GM19324 (cell line): ENCODE results near the gene PTPMT1.
A peak's percentile ranks its signal among the peaks of the same experiment; 100 is the strongest.
"Not testable (repeated sequence)": the region's sequence is repeated elsewhere in the genome, so short reads cannot be mapped to it uniquely, and the experiment has no call there.

Experiments used
- ATAC-seq: cut with Tn5 transposase; IDR thresholded peaks from one replicate; pipeline ENCODE4 v1.9.1; 2021; ENCODE audit warnings: mild to moderate bottlenecking, moderate library complexity; ENCODE audit not compliant: unreplicated experiment, low FRiP score

The PTPMT1 gene

DNA sequence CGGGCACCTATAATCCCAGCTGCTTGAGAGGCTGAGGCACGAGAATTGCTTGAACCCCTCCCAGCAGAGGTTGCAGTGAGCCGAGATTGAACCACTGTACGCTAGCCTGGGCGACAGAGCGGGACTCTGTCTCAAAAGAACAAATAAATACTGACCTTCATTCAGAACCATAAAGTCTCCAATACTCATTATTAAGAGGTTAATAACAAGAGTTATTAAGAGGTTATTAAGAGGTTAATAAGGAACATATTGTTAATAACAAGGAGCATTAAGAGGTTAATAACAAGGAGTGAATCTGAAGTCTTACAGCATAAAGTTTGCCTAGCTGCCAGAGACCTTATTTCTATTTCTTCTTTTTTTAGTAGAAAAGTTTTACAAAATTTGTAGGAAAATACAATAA is 20.1 kb upstream of the PTPMT1 start:
- no peak for ATAC-seq

DNA sequence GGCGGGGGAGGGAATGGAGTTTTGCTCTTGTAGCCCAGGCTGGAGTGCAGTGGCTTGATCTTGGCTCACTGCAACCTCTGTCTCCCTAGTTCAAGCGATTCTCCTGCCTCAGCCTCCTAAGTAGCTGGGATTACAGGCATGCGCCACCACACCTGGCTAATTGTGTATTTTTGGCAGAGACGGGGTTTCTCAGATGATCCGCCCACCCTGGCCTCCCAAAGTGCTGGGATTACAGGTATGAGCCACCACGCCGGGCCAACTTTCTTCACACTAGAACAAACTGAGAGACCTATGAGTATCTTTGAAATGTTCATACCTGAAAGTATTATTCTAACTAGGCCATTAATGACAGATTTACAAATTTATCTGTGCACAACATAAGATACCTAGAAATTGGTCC is 19.1 kb upstream of the PTPMT1 start:
- not testable (repeated sequence) for ATAC-seq

DNA sequence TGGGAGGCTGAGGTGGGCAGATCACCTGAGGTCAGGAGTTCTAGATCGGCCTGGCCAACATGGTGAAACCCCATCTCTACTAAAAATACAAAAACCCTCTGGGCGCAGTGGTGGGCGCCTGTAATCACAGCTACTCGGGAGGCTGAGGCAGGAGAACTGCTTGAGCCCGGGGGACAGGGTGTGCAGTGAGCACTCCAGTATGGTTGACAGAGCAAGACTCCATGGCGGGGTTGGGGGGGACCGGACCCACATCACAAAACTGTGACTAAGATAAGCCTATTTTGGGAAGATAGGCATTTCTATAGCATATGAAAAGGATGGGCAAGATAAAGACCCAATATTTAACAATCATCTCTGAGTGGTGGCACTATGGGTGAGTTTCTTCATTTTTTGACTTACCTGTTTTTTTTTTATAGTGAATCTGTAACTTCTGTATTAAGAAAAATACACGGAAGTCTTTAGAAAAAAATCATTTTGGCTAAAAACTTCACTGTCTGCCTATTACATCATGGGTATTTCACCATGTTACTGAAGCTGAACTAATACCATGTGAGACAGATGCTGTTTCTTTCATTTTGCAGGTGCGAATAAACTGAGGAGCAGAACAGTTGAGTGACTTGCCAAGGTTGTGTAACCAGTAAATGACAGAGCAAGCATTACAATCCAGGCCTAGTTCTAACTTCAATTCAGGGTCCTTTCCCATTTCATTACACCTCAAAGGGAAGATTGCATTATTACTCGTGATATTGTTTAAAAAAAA is 14.9 kb upstream of the PTPMT1 start:
- ATAC-seq, result no peak

DNA sequence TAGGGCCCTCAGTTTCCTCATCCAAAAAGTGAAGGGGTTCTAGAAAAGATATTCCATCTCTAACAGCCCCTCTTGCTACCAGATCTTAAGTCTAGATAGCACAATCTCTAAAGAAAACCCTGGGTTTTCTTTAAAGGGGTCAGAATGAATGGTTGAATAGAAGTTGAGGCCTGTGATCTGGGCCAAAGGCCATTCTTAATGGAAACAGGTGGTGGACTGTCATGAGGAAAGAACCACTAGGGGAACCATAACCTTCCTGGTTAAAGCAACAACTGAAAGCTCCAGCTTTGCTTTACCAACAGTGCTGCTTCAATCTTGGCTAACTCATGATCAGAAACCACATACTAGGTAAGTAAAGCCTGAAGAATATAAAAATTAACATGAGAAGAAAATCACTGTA is 14.3 kb upstream of the PTPMT1 start:
- no peak for ATAC-seq

DNA sequence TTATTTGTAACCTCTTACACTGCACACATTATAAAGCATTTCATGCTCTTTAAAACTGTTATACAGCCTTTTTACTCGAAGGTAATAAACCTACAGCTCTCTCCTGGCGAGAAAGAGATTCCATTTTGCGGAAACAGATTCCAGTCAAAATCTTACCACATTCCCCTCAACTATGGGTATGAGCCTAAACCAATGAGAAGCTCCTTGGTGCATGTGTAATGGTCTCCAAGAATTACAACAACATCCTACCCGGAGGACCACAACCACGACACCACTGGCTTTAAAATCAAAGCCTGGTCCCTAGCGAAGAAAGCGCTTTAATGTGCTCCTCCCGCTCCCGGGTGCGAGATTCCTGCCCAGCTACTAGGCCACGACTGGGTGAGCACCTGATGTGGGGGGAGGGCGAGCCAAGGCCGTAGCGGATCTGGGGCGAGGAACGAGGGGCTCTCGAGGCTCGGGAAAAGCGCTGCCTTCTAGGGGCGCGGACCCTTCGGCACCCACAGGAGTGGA is 13.3 kb upstream of the PTPMT1 start:
- no peak for ATAC-seq

DNA sequence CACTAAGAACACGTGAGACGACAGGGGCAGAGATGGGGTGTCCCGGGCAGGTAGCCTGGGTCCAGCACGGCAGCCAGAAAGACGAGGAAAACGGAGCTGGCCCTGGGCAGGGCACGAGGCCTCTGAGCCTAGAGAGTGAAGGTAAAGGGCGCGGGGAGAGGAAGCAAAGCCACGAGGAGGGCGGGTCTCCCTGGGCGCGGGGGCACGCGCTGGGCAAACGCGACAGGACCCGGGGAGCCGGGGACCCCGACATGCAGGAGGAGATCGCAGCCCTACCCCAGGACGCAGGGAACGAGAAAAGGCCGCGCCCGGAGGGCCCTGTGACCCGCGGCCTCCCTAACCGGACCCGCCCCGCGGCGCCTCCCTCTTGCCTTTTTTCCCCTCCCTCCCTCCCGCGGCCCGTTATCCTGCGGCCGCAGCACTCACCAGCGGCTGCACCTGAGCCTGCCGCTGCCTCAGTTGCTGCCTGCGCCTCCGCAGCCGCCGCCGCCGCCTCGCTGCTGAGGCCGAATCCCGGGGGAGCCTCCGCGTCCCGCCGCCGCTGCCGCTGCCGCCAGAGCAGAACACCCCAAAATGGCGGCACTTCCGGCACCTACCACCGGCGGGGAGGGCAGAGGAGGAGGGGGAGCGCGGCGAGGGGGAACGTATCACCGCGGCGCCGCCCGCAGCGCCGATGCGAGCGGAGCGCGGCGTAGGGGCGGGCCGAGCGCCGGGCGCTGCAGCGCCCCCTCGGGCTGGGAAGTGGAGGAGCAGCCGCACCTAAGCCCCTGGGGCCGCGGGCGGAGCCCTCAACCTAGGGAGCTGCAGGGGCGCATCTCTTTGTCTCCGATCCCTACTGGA is 12.6 kb upstream of the PTPMT1 start, which contains the start of gene CELF1:
CELF1 (minus strand) TSS at position 567 of the 840 bp plus-strand sequence. CDS start 53,609 bp downstream, outside the sequence.
- ATAC-seq, result peak; percentile 94

DNA sequence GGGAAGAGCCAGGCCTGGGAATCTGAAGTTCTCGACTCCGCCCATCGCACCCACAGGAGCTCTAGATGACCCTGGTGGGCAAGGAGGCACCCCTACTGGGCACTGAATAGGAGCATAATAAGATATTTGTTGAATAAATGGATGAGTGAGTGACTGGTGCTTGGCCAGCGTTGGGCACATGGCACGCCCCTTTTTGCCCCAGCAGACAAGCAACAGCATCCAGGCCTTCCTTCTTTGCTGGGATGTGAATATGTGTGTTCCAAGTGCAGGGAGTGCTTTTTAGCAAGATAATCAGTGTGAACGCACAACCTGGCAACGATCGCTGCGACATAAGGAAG is 12.0 kb upstream of the PTPMT1 start:
- peak; percentile 4 for ATAC-seq

DNA sequence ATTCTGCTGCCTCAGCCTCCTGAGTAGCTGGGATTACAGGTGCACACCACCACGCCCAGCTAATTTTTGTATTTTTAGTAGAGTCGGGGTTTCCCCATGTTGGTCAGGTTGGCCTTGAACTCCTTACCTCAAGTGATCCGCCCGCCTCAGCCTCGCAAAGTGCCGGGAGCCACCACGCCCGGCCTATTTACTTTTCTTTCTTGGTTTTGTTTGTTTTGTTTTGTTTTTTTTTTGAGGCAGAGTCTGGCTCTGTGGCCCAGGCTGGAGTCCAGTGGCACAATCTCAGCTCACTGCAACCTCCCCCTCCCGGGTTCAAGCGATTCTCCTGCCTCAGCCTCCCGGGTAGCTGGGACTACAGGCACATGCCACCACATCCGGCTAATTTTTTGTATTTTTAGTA is 8.4 kb upstream of the PTPMT1 start:
- not testable (repeated sequence) for ATAC-seq

DNA sequence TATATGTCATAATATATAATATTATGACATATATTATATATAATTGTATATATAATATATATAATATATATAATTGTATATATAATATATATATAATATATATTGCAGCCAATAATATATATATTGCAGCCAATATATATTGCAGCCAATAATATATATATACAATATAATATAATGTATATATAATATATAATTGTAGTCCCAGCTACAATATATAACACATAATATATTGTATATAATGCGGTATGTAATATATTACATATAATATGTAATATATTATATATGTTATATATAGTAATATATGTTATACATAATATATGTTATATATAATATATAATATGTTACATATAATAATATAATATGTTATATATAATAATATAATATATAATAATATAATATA is 6.7 kb upstream of the PTPMT1 start:
- ATAC-seq, result no peak

DNA sequence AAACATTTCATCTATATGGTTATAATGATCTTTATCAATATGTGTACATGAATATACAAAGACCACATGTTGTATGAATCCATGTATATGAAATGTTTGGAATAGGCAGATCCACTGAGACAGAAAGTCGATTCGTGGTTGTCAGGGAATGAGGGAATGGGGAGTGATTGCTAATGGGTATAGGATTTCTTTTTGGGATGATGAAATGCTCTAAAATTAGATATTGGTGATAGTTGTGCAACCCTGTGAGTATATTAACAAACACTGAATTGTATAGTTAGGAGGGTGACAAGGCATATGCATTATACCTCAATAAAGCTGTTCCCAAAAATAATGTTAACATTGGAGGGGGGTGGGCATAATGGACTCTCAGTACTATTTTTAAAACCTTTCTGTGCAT is 5.0 kb upstream of the PTPMT1 start:
- no peak for ATAC-seq

DNA sequence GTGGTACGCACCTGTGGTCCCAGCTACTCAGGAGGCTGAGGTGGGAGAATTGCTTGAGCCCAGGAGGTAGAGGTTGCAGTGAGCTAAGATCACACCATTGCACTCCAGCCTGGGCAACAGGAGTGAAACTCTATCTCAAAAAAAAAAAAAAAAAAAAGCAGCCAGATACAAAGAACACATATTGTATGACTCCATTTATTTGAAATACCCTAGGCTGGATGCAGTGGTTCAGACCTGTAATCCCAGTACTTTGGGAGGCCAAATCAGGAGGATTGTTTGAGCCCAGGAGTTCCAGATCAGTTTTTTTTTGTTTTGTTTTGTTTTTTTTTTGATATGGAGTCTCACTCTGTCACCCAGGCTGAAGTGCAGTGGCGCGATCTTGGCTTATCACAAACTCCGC is 3.0 kb upstream of the PTPMT1 start:
- ATAC-seq, result not testable (repeated sequence)

DNA sequence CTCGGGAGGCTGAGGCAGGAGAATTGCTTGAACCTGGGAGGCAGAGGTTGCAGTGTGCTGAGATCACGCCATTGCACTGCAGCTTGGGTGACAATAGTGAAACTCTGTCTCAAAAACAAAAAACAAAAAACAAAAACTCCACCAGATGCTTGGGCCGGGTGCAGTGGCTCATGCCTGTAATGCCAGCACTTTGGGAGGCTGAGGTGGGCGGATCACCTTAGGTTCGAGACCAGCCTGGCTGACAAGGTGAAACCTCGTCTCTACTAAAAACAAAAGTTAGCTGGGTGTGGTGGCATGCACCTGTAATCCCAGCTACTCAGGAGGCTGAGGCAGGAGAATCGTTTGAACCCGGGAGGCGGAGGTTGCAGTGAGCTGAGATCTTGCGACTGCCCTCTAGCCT is 1.0 kb upstream of the PTPMT1 start:
- ATAC-seq, result not testable (repeated sequence)

DNA sequence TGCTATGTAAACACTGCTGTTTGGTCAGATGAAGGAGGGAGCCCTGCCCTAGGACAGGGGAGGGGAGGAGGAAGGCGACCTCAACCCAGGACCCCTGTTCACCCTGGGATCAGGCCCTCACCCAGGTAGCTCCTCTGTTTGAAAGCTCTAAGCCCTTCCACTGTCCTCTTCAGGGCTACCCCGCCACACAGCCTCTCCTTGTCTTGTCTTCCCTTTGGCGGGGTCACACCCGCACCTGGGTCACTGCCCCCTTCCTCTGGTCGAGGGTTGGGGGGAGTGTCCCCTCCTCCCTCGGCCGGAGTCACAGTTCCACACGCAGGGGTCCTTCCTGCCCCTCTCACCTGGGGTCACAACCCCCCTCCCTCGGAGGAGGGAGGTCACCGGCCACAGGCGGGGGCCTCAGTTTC is 463 bp upstream of the PTPMT1 start:
- ATAC-seq, result no peak

DNA sequence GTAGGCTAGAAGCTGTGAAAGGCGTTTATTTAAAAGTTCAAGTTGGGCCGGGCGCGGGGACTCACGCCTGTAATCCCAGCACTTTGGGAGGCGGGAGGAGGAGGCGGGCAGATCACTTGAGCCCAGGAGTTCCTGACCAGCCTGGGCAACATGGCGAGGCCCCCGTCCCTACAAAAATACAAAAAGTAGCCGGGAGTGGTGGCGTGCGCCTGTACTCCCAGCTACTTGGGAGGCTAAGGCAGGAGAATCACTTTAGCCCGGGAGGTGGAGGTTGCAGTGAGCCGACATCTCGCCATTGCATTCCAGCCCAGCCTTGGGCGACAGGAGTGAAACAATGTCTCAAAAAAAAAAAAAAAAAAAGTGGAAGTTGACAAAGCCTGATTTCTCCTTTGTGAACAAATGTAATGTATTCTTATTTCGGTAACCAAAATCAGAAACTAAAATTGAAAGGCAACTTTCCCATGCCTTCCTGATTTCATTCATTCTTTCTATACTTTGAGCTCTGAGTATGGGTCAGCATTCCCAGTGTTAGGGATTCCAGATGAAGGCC is 825 bp downstream of the PTPMT1 start:
- ATAC-seq, result no peak

DNA sequence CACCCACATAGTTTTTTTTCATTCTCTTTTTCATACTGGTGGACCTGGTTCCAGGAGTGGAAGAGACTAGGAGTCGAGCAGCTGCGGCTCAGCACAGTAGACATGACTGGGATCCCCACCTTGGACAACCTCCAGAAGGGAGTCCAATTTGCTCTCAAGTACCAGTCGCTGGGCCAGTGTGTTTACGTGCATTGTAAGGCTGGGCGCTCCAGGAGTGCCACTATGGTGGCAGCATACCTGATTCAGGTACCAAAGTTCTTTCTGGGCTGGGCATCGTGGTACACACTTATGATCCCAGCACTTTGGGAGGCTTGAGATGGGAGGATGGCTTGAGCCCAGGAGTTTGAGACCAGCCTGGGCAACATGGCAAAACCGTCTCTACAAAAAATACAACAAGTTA is 4.2 kb downstream of the PTPMT1 start:
- no peak for ATAC-seq

DNA sequence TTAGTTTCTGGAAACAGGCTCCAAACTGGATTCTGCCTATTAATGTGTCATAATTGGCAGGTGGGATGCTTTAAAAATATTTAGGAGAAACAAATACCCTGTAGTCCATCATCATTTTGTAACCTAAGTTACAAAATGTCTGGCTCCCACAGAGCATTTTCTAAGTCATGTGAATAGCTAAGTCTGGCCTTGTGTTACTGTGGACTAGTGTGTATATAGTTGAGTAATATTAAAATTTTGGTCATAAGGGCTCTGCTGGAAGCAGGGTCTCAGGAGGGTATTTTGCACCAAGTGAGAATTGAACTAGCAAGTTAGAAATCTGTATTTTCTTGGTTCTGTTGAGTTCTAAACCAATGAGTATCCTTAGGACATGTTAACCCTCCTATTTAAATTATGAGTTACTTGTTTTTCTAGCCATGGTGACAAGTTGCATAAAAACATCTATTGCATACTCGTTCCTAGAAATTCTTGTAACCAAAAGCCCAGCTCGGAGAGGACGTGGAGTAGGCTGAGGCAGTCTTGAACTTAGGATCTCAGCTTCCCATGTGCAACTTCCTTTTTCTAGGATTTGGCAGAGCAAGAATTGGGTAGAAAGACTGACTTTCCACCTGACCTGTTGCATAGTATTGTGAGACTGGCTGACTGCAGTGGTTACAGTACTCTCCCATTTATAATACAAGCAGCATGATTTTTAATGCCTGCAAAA is 5.4 kb downstream of the PTPMT1 start:
- ATAC-seq, result no peak

DNA sequence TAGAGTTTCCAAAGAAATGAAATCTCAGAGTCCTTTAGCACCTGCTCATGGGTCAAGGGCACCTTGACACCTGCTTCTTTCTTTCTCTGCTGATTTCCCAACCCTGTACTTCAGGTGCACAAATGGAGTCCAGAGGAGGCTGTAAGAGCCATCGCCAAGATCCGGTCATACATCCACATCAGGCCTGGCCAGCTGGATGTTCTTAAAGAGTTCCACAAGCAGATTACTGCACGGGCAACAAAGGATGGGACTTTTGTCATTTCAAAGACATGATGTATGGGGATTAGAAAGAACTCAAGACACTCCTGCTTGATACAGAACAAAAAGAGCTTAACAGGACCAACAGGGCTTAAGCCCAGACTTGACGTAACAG is 5.9 kb downstream of the PTPMT1 start:
- ATAC-seq, result no peak

DNA sequence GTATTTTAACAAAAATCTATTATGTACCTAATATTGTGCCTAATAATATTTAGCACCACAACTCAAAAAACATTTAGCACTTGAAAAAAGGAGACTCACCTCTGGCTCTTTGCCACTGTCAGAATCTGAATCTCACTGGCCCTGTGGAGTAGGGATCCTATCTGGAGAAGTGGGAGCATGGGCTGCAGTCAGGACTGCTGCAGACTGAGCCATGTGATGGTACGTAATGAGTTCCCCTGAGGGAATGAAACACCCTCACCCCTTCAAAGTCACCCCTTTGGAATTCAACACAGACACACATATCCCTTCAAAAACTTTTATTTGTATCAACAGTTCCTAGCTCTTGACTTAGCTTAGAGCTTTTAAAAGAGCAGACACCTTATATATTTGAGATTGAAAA is 6.5 kb downstream of the PTPMT1 start:
- ATAC-seq, result no peak

DNA sequence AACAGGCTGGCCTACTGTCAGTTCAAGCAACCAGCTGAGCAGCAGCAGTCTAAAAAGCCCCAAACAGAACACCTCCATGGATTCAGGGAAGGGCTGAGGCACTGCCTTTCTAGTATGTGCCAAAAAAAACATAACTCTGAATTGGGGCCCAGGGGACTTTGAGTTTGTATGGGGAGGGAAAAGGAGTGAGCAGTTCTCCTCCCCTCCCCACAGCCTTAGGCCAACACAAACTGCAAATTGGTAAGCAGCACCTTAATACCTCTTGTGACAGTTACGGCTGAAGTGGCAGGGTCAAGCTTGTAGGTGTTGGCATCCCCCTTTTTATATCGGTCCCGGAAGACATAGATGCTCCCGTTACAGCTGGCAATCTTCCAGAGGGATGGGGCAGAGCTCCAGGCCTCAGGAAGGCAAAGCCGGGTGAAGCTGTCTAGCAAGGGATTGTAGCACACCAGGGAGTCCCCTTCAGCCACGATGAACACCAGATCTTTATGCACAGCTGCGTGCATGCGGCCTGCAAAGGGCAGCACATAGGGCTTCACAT is 7.4 kb downstream of the PTPMT1 start:
- no peak for ATAC-seq

DNA sequence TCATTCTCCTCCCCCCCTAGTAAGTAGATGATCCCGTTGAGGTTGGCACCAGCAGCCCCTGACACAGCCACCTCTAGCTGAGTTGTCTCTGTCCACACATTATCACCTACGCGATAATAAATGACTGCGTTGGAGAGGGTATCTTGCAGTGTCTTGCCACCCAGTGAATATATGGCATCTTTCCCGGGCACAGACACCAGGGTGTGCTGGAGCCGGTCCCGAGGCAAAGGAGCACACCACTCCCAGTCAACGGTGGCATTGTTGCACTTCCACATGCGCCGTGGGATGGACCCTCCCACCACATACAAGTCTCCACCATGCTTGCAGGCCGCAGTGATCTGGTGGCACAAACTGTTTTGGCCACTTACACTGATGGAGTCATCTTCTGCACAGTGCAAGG is 7.9 kb downstream of the PTPMT1 start:
- no peak for ATAC-seq
